ENCODE results near the gene FAM151A. TPM values are rescaled to one million over a fixed set of nuclear protein-coding genes. Genes with fewer than 3 reads are reported as not detected.

FAM151A gene
- not detected for total RNA-seq (2013)
- not detected for polyA plus RNA-seq
- not detected in 2 replicates for polyA minus RNA-seq
- 0 to 0.60 (median 0) reads per million in 11 experiments for total RNA-seq

- no peaks in the 10 kb centered on the region for H3K4me1 ChIP-seq (ENCODE audit: control insufficient read depth in 1 of 2, insufficient read depth in 2 of 2, low read length in 2 of 2)
- WGBS (ENCODE audit: insufficient coverage): 92% methylated on average over 16 of the region's 18 CpGs
- Mint-ChIP-seq H3K27ac (peak within 1 kb of the TSS in 1 of 7 donors; percentile 66), H3K9me3 (peaks cover 0 to 3% (median 0%) of the 10 kb centered on the region in 7 donors), H3K4me1 (no peaks in the 10 kb centered on the region), H3K36me3 (no peaks in the 10 kb centered on the region), H3K4me3 (no peak within 1 kb of the TSS), H3K27me3 (ENCODE audit: low read depth in 3 of 3) (peaks cover 3 to 5% (median 3%) of the 10 kb centered on the region in 3 donors)
- H3K36me3 ChIP-seq (replicated peaks in 1 of 2; ENCODE audit: control insufficient read depth in 1 of 2, insufficient read depth in 2 of 2, low read length in 2 of 2): no peaks in the 10 kb centered on the region
- DNase-seq: no peak
- H3K4me2 ChIP-seq (replicated peaks; ENCODE audit: extremely low read depth, low read length, poor library complexity, severe bottlenecking): no peak within 1 kb of the TSS
- H2AFZ ChIP-seq (ENCODE audit: insufficient read depth, low read depth, low read length, poor library complexity, severe bottlenecking): no peak within 1 kb of the TSS
- H3K4me3 ChIP-seq (replicated peaks in 1 of 3; ENCODE audit: low read depth in 2 of 3, low read length in 3 of 3): no peak within 1 kb of the TSS
- TF ChIP-seq CTCF (IDR thresholded peaks at IDR 0.05): no peak
- H4K20me1 ChIP-seq (ENCODE audit: insufficient read depth, low read length): no peaks in the 10 kb centered on the region
- intact Hi-C loops (cut with micrococcal nuclease): no loop called here
- no peaks in the 10 kb centered on the region for H3K79me2 ChIP-seq (ENCODE audit: insufficient read depth, low read length)
- H3K27ac ChIP-seq (ENCODE audit: low read depth in 1 of 2, low read length in 2 of 2): no peak within 1 kb of the TSS
- no peaks in the 10 kb centered on the region for H3K27me3 ChIP-seq (ENCODE audit: control insufficient read depth in 2 of 2, insufficient read depth in 2 of 2, low read length in 2 of 2)
- no peak within 1 kb of the TSS for H3K9ac ChIP-seq (ENCODE audit: insufficient read depth, low read length, poor library complexity, severe bottlenecking)
- no peaks in the 10 kb centered on the region for H3K9me3 ChIP-seq (replicated peaks in 1 of 2; ENCODE audit: control insufficient read depth in 1 of 2, insufficient read depth in 1 of 2, low read length in 2 of 2)
Measured at GRCh38 chr1:54623216-54624007, at the start of gene FAM151A. Gene FAM151A (minus strand): TSS chr1:54623525. CDS start chr1:54623395, 130 bp downstream.

GRCh38 chr1:54671985-54672608 is 48.8 kb upstream of the FAM151A start:
- no peaks in the 10 kb centered on the region for H4K20me1 ChIP-seq (ENCODE audit: insufficient read depth, low read length)
- no peak overlapping the region for H3K27ac ChIP-seq (ENCODE audit: low read depth in 1 of 2, low read length in 2 of 2)
- peaks cover 0 to 1% (median 0%) of the 10 kb centered on the region in 3 donors for H3K27me3 Mint-ChIP-seq (ENCODE audit: low read depth in 3 of 3)
- no peaks in the 10 kb centered on the region for H3K4me1 ChIP-seq (ENCODE audit: control insufficient read depth in 1 of 2, insufficient read depth in 2 of 2, low read length in 2 of 2)
- WGBS (ENCODE audit: insufficient coverage): 88% methylated on average over 3 of the region's 6 CpGs
- TF ChIP-seq CTCF (IDR thresholded peaks at IDR 0.05): peak; percentile 78
- H3K79me2 ChIP-seq (ENCODE audit: insufficient read depth, low read length): no peaks in the 10 kb centered on the region
- intact Hi-C loops (cut with micrococcal nuclease): loop anchor here (5.0 kb wide), 1 partner anchor 135 kb away; a partner anchor contains a TSS
- H3K4me3 Mint-ChIP-seq: no peak overlapping the region
- H3K9ac ChIP-seq (ENCODE audit: insufficient read depth, low read length, poor library complexity, severe bottlenecking): no peak overlapping the region
- no peaks in the 10 kb centered on the region for H3K36me3 ChIP-seq (replicated peaks in 1 of 2; ENCODE audit: control insufficient read depth in 1 of 2, insufficient read depth in 2 of 2, low read length in 2 of 2)
- no peaks in the 10 kb centered on the region for H3K4me1 Mint-ChIP-seq
- no peak overlapping the region for H3K4me3 ChIP-seq (replicated peaks in 1 of 3; ENCODE audit: low read depth in 2 of 3, low read length in 3 of 3)
- no peaks in the 10 kb centered on the region for H3K27me3 ChIP-seq (ENCODE audit: control insufficient read depth in 2 of 2, insufficient read depth in 2 of 2, low read length in 2 of 2)
- H3K9me3 ChIP-seq (replicated peaks in 1 of 2; ENCODE audit: control insufficient read depth in 1 of 2, insufficient read depth in 1 of 2, low read length in 2 of 2): peaks cover 0 to 7% of the 10 kb centered on the region in 2 donors
- no peak overlapping the region for H3K27ac Mint-ChIP-seq
- H3K36me3 Mint-ChIP-seq: no peaks in the 10 kb centered on the region
- DNase-seq: peak in 1 of 3 donors; percentile 12
- H3K4me2 ChIP-seq (replicated peaks; ENCODE audit: extremely low read depth, low read length, poor library complexity, severe bottlenecking): no peak overlapping the region
- H3K9me3 Mint-ChIP-seq: peaks cover 0 to 10% (median 0%) of the 10 kb centered on the region in 7 donors
- H2AFZ ChIP-seq (ENCODE audit: insufficient read depth, low read depth, low read length, poor library complexity, severe bottlenecking): no peak overlapping the region
